Thoracic aorta (tissue), 2 donors: ENCODE measurements around the gene IPCEF1. TPM values are rescaled to one million over a fixed set of nuclear protein-coding genes. Genes with fewer than 3 reads are reported as not detected.

Experiments used
- ATAC-seq: fragments of 150-250 bp; one replicate; pipeline ENCODE4 v1.8.0; 2017; ENCODE audit warnings: low read depth; ENCODE audit not compliant: insufficient number of reproducible peaks, low FRiP score
- DNase-seq: peaks from one replicate; pipeline ENCODE4 v3.0.0-alpha.2; 2020; ENCODE audit warnings: low spot score
- H3K27ac ChIP-seq, 2 donors: fragments of 200-600 bp; sonication (generic); 1 replicate in 1 of 2; 2 replicates in 1 of 2; pipeline ENCODE4 v1.5.1; 2016; ENCODE audit warnings: mild to moderate bottlenecking in 2 of 2, moderate library complexity in 2 of 2
- H3K27me3 ChIP-seq: fragments of 200-600 bp; sonication (generic); replicated peaks from 2 replicates; pipeline ENCODE4 v1.6.0; 2016; ENCODE audit warnings: mild to moderate bottlenecking; ENCODE audit not compliant: insufficient read depth
- H3K36me3 ChIP-seq: fragments of 200-600 bp; sonication (generic); one replicate; pipeline ENCODE4 v1.5.1; 2016
- H3K4me1 ChIP-seq, 2 donors: fragments of 200-600 bp; sonication (generic); 1 replicate in 1 of 2; 2 replicates in 1 of 2; pipeline versions ENCODE4 v1.5.1 to v1.6.0; 2016; ENCODE audit warnings: low read depth in 2 of 2, mild to moderate bottlenecking in 1 of 2; ENCODE audit not compliant: control insufficient read depth in 1 of 2
- H3K4me3 ChIP-seq: fragments of 200-600 bp; sonication (generic); 2 replicates; pipeline ENCODE4 v1.5.1; 2016; ENCODE audit warnings: mild to moderate bottlenecking
- H3K9me3 ChIP-seq: fragments of 200-600 bp; sonication (generic); 2 replicates; pipeline ENCODE4 v1.5.1; 2016
- total RNA-seq, 2 donors: library from RNA; depleted of rRNA; stranded (reverse); fragments of >200 nt; gene quantifications; one replicate each; pipeline versions ENCODE4 v1.1.0 to v1.2.3, GENCODE V29; 2016
- TF ChIP-seq, protein P1 (sequence below): fragments of 200-600 bp; sonication (generic); IDR thresholded peaks from one replicate; pipeline ENCODE4 v1.5.1; 2019; ENCODE audit warnings: antibody characterized with exemption

Gene IPCEF1
- total RNA-seq, 2 donors from 2014 or later: 2.8 to 3.8 TPM

DNA sequence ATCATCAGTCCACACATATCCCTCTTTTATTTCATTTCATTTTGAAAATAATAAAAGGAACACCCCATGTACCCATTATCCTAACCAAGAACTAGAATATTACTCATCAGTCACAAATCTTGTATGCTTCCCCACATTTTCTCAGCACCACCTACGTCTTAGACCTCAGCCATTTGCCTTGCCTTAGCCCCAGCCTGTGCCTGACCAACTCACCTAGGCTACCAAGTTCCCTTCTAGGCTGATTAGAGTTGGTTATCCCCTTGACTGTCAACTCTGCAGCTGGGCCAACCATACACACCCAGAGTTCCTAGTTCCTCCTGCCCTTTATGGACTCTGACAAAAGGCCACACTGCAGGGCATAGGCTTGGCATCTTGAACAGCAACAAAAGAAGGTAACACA, 33.4 kb upstream of the IPCEF1 start:
- Histone ChIP-seq H3K4me3 (no peak overlapping the region), H3K36me3 (no peaks in the 10 kb centered on the region), H3K27me3 (no peaks in the 10 kb centered on the region), H3K4me1 (peaks cover 4 to 6% of the 10 kb centered on the region in 2 donors), H3K9me3 (no peaks in the 10 kb centered on the region), H3K27ac (no peak overlapping the region)
- no peak for ATAC-seq
- DNase-seq: no peak
- TF ChIP-seq, protein P1, sequence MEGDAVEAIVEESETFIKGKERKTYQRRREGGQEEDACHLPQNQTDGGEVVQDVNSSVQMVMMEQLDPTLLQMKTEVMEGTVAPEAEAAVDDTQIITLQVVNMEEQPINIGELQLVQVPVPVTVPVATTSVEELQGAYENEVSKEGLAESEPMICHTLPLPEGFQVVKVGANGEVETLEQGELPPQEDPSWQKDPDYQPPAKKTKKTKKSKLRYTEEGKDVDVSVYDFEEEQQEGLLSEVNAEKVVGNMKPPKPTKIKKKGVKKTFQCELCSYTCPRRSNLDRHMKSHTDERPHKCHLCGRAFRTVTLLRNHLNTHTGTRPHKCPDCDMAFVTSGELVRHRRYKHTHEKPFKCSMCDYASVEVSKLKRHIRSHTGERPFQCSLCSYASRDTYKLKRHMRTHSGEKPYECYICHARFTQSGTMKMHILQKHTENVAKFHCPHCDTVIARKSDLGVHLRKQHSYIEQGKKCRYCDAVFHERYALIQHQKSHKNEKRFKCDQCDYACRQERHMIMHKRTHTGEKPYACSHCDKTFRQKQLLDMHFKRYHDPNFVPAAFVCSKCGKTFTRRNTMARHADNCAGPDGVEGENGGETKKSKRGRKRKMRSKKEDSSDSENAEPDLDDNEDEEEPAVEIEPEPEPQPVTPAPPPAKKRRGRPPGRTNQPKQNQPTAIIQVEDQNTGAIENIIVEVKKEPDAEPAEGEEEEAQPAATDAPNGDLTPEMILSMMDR: no peak

GRCh38 chr6:154388803-154389202, 32.2 kb upstream of the IPCEF1 start:
- H3K4me1 ChIP-seq: peaks cover 4 to 12% of the 10 kb centered on the region in 2 donors
- H3K4me3 ChIP-seq: no peak overlapping the region
- ATAC-seq (no peak), DNase-seq (no peak)
- no peak overlapping the region for H3K27ac ChIP-seq
- no peaks in the 10 kb centered on the region for H3K9me3 ChIP-seq
- TF ChIP-seq, protein P1: no peak
- no peaks in the 10 kb centered on the region for H3K36me3 ChIP-seq
- no peaks in the 10 kb centered on the region for H3K27me3 ChIP-seq

DNA sequence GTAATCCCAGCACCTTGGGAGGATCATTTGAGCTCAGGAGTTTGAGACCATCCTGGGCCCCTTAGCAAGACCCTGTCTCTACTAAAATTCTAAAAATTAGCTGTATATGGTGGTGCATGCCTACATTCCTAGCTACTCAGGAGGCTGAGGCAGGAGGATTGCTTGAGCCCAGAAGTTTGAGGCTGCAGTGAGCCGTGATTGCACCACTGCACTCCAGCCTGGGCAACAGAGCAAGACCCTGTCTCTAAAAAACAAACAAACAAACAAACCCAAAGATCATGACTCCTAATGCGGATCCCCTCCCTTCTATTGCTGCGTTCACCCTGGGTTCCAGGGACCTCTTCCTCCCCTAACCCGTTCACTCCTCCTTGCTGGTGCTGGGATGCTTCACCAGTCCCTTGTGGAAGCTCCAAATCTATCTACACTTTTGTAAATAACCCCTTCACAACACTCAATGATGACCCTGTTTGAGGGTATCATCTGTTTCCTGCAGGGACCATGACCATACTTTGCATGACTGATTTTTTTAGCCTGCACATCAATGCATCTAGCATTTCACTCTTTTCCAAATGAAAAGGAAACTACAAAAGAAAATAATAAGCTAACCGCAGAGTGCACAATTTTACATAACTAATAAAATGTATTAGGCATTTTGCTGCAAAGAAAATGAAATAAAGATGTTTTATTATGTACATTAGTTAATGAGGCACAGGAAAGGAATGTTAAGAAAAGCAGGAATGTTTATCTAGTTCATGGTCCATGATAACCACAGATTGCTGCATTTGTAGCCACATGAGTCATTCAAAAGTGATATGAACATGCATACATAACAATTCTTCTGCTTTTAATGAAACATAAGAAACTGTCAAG, 30.5 kb upstream of the IPCEF1 start:
- H3K27me3 ChIP-seq: no peaks in the 10 kb centered on the region
- no peak overlapping the region for H3K4me3 ChIP-seq
- peaks cover 4 to 12% of the 10 kb centered on the region in 2 donors for H3K4me1 ChIP-seq
- TF ChIP-seq, protein P1: no peak
- no peaks in the 10 kb centered on the region for H3K36me3 ChIP-seq
- ATAC-seq (no peak), DNase-seq (no peak)
- no peaks in the 10 kb centered on the region for H3K9me3 ChIP-seq
- H3K27ac ChIP-seq: no peak overlapping the region

GRCh38 chr6:154384191-154384590, 27.6 kb upstream of the IPCEF1 start:
- no peak for ATAC-seq
- Histone ChIP-seq H3K4me3 (no peak overlapping the region), H3K36me3 (no peaks in the 10 kb centered on the region), H3K27ac (no peak overlapping the region), H3K9me3 (no peaks in the 10 kb centered on the region), H3K27me3 (no peaks in the 10 kb centered on the region), H3K4me1 (peaks cover 4 to 12% of the 10 kb centered on the region in 2 donors)
- TF ChIP-seq, protein P1: no peak
- DNase-seq: no peak

- no peaks in the 10 kb centered on the region for H3K36me3 ChIP-seq
- no peak overlapping the region for H3K27ac ChIP-seq
- H3K4me3 ChIP-seq: no peak overlapping the region
- DNase-seq: no peak
- peaks cover 4 to 12% of the 10 kb centered on the region in 2 donors for H3K4me1 ChIP-seq
- ATAC-seq: no peak
- TF ChIP-seq, protein P1: no peak
- H3K27me3 ChIP-seq: no peaks in the 10 kb centered on the region
- H3K9me3 ChIP-seq: no peaks in the 10 kb centered on the region
Measured at GRCh38 chr6:154383273-154383672, 26.7 kb upstream of the IPCEF1 start.
